SK-N-SH (cell line): Measurements from ENCODE around the gene MATN4. TPM values are rescaled to one million over a fixed set of nuclear protein-coding genes. Genes with fewer than 3 reads are reported as not detected.

Experiments
- CTCF ChIA-PET: fragments of 300-600, 350-600 bp; formaldehyde crosslinking; extraction: SDS; loops from one replicate; lab custom pipeline; 2021; lab: Yijun Ruan, JAX
- POLR2A ChIA-PET: fragments of 350-600 bp; sonication (Branson Sonifier 250); formaldehyde crosslinking; extraction: SDS; loops from one replicate; lab custom pipeline; 2020; ENCODE audit warnings: antibody characterized with exemption, inconsistent platforms; lab: Yijun Ruan, JAX
- DNase-seq: peaks from one replicate; pipeline ENCODE4 v3.0.0; 2012
- H2AFZ ChIP-seq: fragments of 200-600 bp; sonication (generic); 2 replicates; pipeline ENCODE4 v1.8.1; 2016; ENCODE audit warnings: antibody characterized with exemption, mild to moderate bottlenecking, low read depth
- H3F3A ChIP-seq: fragments of 200-600 bp; sonication (generic); replicated peaks from 2 replicates; pipeline ENCODE3; 2016; ENCODE audit warnings: antibody characterized with exemption, mild to moderate bottlenecking; ENCODE audit not compliant: insufficient read depth
- H3K27ac ChIP-seq, 2 experiments: fragments of 200-500 bp in 1 of 2; fragments of 200-600 bp in 1 of 2; sonication (Bioruptor generic) in 1 of 2; sonication (generic), shearing (Covaris generic) in 1 of 2; 2 replicates each; pipeline versions ENCODE4 v1.5.1 to v1.6.1; 2014 to 2016; ENCODE audit warnings: low read depth in 2 of 2, inconsistent platforms in 1 of 2, low read length in 1 of 2, mild to moderate bottlenecking in 1 of 2, mixed read lengths in 1 of 2
- H3K27me3 ChIP-seq: fragments of 200-600 bp; sonication (generic), shearing (Covaris generic); 2 replicates; pipeline ENCODE4 v1.6.1; 2016; ENCODE audit warnings: mixed run types; ENCODE audit not compliant: insufficient read depth
- H3K36me3 ChIP-seq, 2 experiments: fragments of 200-500 bp in 1 of 2; fragments of 200-600 bp in 1 of 2; sonication (Bioruptor generic) in 1 of 2; sonication (generic) in 1 of 2; replicated peaks in 1 of 2; 2 replicates each; pipeline versions ENCODE3 to v1.5.1; 2014 to 2016; ENCODE audit warnings: low read length in 1 of 2, mild to moderate bottlenecking in 1 of 2; ENCODE audit not compliant: insufficient read depth in 2 of 2, control insufficient read depth in 1 of 2
- H3K4me1 ChIP-seq, 2 experiments: fragments of 200-500 bp in 1 of 2; fragments of 200-600 bp in 1 of 2; sonication (Bioruptor generic) in 1 of 2; sonication (generic), shearing (Covaris generic) in 1 of 2; 2 replicates each; pipeline versions ENCODE4 v1.5.1 to v1.6.1; 2014 to 2016; ENCODE audit warnings: low read depth in 1 of 2, low read length in 1 of 2, mixed run types in 1 of 2; ENCODE audit not compliant: insufficient read depth in 2 of 2, control insufficient read depth in 1 of 2
- H3K4me2 ChIP-seq: fragments of 200-600 bp; sonication (generic), shearing (Covaris generic); 2 replicates; pipeline ENCODE4 v1.6.1; 2017; ENCODE audit warnings: mixed run types
- H3K4me3 ChIP-seq, 2 experiments: fragments of 200-500 bp in 1 of 2; fragments of 200-600 bp in 1 of 2; sonication (Bioruptor generic) in 1 of 2; sonication (generic), shearing (Covaris generic) in 1 of 2; 2 replicates each; pipeline versions ENCODE4 v1.5.1 to v1.8.1; 2014 to 2016; ENCODE audit warnings: low read depth in 2 of 2, inconsistent platforms in 1 of 2, low read length in 1 of 2, mild to moderate bottlenecking in 1 of 2, mixed read lengths in 1 of 2, moderate library complexity in 1 of 2
- H3K79me2 ChIP-seq: fragments of 200-600 bp; sonication (generic); 2 replicates; pipeline ENCODE4 v1.8.1; 2017; ENCODE audit warnings: mild to moderate bottlenecking; ENCODE audit not compliant: insufficient read depth
- H3K9ac ChIP-seq: fragments of 200-600 bp; sonication (generic); 2 replicates; pipeline ENCODE4 v1.6.1; 2017; ENCODE audit warnings: mixed run types
- H3K9me2 ChIP-seq: fragments of 200-600 bp; sonication (generic); 2 replicates; pipeline ENCODE4 v1.6.1; 2017; ENCODE audit warnings: mixed run types
- H3K9me3 ChIP-seq: fragments of 200-600 bp; sonication (generic); 2 replicates; pipeline ENCODE4 v1.6.1; 2017; ENCODE audit warnings: mixed run types, mild to moderate bottlenecking, moderate library complexity
- H4K20me1 ChIP-seq: fragments of 200-600 bp; sonication (generic); 2 replicates; pipeline ENCODE4 v1.6.1; 2017; ENCODE audit warnings: mild to moderate bottlenecking, mixed run types; ENCODE audit not compliant: insufficient read depth
- FOXJ3 ChIP-seq: sonication (generic); formaldehyde crosslinking; IDR thresholded peaks from 2 replicates; pipeline ENCODE4 v1.5.1; 2020; ENCODE audit warnings: mild to moderate bottlenecking, missing genetic modification reagents
- GATA2 ChIP-seq: sonication (generic); formaldehyde crosslinking; IDR thresholded peaks from 2 replicates; pipeline ENCODE4 v1.5.0; 2020; ENCODE audit warnings: mild to moderate bottlenecking, missing genetic modification reagents
- JUND ChIP-seq: IDR thresholded peaks from 2 replicates; pipeline ENCODE4 v1.4.0; 2012
- MEF2A ChIP-seq: IDR thresholded peaks from 2 replicates; pipeline ENCODE4 v1.4.0; 2012; ENCODE audit warnings: low read depth, borderline replicate concordance
- MXI1 ChIP-seq: IDR thresholded peaks from 2 replicates; pipeline ENCODE4 v1.6.1; 2012; ENCODE audit warnings: mild to moderate bottlenecking, low read depth, low read length, improper control_type of control experiment
- POLR2AphosphoS5 ChIP-seq: IDR thresholded peaks from 2 replicates; pipeline ENCODE4 v1.6.1; 2012; ENCODE audit warnings: low read depth, low read length
- RXRA ChIP-seq: IDR thresholded peaks from 2 replicates; pipeline ENCODE4 v1.4.0; 2012; ENCODE audit warnings: low read depth, mild to moderate bottlenecking, borderline replicate concordance
- TAF1 ChIP-seq: IDR thresholded peaks from 2 replicates; pipeline ENCODE4 v1.6.1; 2012; ENCODE audit warnings: low read depth, mild to moderate bottlenecking, low read length, moderate library complexity, borderline replicate concordance
- TCF12 ChIP-seq: IDR thresholded peaks from 2 replicates; pipeline ENCODE4 v1.4.0; 2012
- TEAD4 ChIP-seq: IDR thresholded peaks from 2 replicates; pipeline ENCODE4 v1.4.0; 2012; ENCODE audit warnings: mild to moderate bottlenecking, borderline replicate concordance; ENCODE audit not compliant: insufficient read depth
- USF2 ChIP-seq: fragments of 150-350 bp; IDR thresholded peaks from 2 replicates; pipeline ENCODE4 v1.6.1; 2017; ENCODE audit warnings: antibody characterized with exemption, low read length, low read depth, borderline replicate concordance
- WGBS: methylation state at CpG from one replicate; pipeline ENCODE4 v1.1.6; 2017; ENCODE audit warnings: low lambda C conversion rate; 5-methylcytosine and 5-hydroxymethylcytosine counted together
- polyA plus RNA-seq, 3 experiments: library from polyadenylated mRNA; depleted of rRNA; stranded (reverse); fragments of >200 nt; gene quantifications; 2 replicates each; pipeline ENCODE4 v1.2.3, GENCODE V29; 2012
- TF ChIP-seq, protein P1 (sequence below): IDR thresholded peaks from 2 replicates; pipeline ENCODE4 v1.4.0; 2012; ENCODE audit warnings: low read depth
- TF ChIP-seq, protein P2 (sequence below): IDR thresholded peaks from 2 replicates; pipeline ENCODE4; 2012

The MATN4 gene
- polyA plus RNA-seq, 1 of the 3 experiments (the other 2 are of a cell fraction) = 0.16 TPM

DNA sequence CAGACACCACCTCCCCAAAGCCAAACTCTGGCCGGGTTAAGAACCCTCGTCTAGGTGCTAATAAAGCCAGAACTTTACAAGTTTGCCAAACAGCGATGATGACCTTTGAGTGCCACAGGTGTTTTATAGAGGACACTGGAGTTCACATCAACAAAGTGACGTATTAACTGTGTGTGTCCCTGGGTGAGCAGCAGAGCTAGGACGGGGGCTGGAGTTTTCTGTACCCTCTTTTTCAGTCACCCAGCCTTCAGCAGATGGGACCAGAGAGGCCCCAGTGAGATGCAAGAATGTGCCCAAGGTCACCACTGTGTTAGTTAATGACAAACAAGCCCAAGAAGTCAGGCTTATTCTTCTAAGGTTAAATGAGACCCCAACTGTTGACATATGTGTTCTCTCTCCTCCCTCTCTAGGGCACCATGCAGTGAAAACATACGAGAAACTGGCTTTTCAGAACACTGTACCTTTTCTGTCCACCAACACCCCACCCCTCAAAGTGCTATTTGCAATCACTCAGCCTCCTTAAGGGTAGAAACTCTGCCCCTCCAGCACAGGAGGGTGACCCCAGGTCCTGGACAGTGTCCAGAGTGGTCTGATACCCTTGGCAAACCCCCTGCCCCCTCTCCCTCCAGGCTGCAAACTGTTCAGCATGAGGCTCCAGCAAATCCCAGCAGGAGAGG lies 34.9 kb upstream of the MATN4 start:
- H3K79me2 ChIP-seq = peaks cover 99% of the 10 kb centered on the region
- peaks cover 4 to 7% of the 10 kb centered on the region in 2 experiments for H3K36me3 ChIP-seq
- no peaks in the 10 kb centered on the region for H3K27me3 ChIP-seq
- no peak for TF ChIP-seq POLR2AphosphoS5
- no peak for TF ChIP-seq JUND
- TF ChIP-seq TCF12 = no peak
- no peak for TF ChIP-seq GATA2
- no peak for TF ChIP-seq RXRA
- no peak for TF ChIP-seq MEF2A
- no peak for TF ChIP-seq FOXJ3 (CRISPR knock-in tag)
- no peak for TF ChIP-seq TAF1
- TF ChIP-seq, protein P1, sequence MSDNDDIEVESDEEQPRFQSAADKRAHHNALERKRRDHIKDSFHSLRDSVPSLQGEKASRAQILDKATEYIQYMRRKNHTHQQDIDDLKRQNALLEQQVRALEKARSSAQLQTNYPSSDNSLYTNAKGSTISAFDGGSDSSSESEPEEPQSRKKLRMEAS = no peak
- no peak for TF ChIP-seq MXI1
- no peak for TF ChIP-seq USF2
- TF ChIP-seq, protein P2, sequence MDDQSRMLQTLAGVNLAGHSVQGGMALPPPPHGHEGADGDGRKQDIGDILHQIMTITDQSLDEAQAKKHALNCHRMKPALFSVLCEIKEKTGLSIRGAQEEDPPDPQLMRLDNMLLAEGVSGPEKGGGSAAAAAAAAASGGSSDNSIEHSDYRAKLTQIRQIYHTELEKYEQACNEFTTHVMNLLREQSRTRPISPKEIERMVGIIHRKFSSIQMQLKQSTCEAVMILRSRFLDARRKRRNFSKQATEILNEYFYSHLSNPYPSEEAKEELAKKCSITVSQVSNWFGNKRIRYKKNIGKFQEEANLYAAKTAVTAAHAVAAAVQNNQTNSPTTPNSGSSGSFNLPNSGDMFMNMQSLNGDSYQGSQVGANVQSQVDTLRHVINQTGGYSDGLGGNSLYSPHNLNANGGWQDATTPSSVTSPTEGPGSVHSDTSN = no peak
- no peak for TF ChIP-seq TEAD4
- TF ChIP-seq, all 33 proteins: peak for 0
- WGBS = 82% methylated on average over 6 of the region's 6 CpGs
- Histone ChIP-seq H3F3A (peaks cover 16% of the 10 kb centered on the region), H3K9ac (peak overlapping the region; percentile 61; the same call in 1 of the 2 replicates), H3K27ac (peak overlapping the region; percentile 90 to 96), H4K20me1 (peaks cover 8% of the 10 kb centered on the region; the same call in 1 of the 2 replicates), H3K9me3 (no peaks in the 10 kb centered on the region), H3K9me2 (no peaks in the 10 kb centered on the region), H2AFZ (no peak overlapping the region), H3K4me1 (peaks cover 66 to 70% of the 10 kb centered on the region in 2 experiments), H3K4me3 (0 out of 4 replicates have a peak overlapping the region, but pooled peaks of 1 of the 2 experiments have one; percentile 9), H3K4me2 (peak overlapping the region; percentile 96)
- no peak for DNase-seq
- POLR2A ChIA-PET = interaction anchor here (1.1 to 1.9 kb wide), 2 partner anchors 20 to 21 kb away, joined by 3 to 14 read pairs; partner anchors contain the start of gene SYS1
- CTCF ChIA-PET = interaction anchor here (1.0 to 4.3 kb wide), 6 partner anchors 20 to 94 kb away, joined by 3 to 31 read pairs (median 8); partner anchors contain the start of gene SYS1
